GM18505 (cell line): ENCODE results near the gene CDHR2.

Source experiments
- ATAC-seq: cut with Tn5 transposase; IDR thresholded peaks from one replicate; pipeline ENCODE4 v1.9.1; 2021; ENCODE audit not compliant: unreplicated experiment
- POLR2A ChIP-seq: IDR thresholded peaks from 4 replicates; pipeline ENCODE4 v1.6.1; 2011; ENCODE audit warnings: borderline replicate concordance; ENCODE audit not compliant: insufficient read depth, insufficient read length; ENCODE audit errors: extremely low read depth

Gene CDHR2, protein sequence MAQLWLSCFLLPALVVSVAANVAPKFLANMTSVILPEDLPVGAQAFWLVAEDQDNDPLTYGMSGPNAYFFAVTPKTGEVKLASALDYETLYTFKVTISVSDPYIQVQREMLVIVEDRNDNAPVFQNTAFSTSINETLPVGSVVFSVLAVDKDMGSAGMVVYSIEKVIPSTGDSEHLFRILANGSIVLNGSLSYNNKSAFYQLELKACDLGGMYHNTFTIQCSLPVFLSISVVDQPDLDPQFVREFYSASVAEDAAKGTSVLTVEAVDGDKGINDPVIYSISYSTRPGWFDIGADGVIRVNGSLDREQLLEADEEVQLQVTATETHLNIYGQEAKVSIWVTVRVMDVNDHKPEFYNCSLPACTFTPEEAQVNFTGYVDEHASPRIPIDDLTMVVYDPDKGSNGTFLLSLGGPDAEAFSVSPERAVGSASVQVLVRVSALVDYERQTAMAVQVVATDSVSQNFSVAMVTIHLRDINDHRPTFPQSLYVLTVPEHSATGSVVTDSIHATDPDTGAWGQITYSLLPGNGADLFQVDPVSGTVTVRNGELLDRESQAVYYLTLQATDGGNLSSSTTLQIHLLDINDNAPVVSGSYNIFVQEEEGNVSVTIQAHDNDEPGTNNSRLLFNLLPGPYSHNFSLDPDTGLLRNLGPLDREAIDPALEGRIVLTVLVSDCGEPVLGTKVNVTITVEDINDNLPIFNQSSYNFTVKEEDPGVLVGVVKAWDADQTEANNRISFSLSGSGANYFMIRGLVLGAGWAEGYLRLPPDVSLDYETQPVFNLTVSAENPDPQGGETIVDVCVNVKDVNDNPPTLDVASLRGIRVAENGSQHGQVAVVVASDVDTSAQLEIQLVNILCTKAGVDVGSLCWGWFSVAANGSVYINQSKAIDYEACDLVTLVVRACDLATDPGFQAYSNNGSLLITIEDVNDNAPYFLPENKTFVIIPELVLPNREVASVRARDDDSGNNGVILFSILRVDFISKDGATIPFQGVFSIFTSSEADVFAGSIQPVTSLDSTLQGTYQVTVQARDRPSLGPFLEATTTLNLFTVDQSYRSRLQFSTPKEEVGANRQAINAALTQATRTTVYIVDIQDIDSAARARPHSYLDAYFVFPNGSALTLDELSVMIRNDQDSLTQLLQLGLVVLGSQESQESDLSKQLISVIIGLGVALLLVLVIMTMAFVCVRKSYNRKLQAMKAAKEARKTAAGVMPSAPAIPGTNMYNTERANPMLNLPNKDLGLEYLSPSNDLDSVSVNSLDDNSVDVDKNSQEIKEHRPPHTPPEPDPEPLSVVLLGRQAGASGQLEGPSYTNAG (N-terminal part only)

DNA sequence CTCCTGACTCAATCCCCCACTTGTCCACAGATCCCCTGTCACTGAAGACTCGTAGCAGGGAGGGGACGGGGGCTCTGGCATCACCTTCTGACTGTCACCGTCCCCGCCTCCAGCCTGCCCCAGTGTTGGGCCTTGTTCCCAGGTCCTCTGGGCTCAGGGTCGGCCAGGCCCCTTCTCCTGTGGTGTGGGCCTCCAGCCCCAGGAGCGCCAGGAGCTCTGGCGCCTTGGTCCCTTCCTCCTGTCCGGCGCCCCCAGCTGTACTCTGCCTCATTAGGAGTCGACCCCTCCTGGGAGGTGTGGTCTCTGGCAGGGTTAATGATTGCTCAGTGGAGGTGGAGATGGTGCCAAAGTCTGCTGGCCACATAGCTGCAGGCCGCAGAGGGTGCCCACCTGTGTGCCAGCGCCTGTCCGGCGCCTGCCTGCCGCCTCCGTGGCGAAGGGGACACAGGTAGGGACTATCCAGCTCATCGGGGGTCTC, at the start of gene CDHR2:
TSS of gene CDHR2 (plus strand) at position 376 of the 478 bp plus-strand sequence. CDS start 16,011 bp downstream, outside the sequence.
- no peak for ATAC-seq
- TF ChIP-seq POLR2A: no peak

DNA sequence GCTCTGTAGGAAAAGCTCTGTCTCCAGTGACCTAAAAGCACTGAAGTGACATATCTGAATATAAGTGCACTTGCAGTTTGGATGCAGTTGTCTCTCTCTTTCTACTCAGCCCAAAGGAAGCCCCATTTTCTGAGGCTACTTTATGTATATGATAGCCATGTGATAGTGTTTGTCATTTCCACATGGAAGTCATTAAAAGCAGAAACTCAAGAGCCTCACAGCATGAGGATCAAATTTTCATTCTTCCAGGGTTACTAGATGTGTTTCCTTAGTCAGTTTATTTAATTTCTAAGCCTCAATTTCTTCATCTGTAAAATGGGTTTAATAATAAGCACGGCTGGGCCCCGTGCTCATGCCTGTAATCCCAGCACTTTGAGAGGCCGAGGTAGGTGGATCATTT, 48.6 kb upstream of the CDHR2 start:
- TF ChIP-seq POLR2A: no peak
- ATAC-seq: no peak

DNA sequence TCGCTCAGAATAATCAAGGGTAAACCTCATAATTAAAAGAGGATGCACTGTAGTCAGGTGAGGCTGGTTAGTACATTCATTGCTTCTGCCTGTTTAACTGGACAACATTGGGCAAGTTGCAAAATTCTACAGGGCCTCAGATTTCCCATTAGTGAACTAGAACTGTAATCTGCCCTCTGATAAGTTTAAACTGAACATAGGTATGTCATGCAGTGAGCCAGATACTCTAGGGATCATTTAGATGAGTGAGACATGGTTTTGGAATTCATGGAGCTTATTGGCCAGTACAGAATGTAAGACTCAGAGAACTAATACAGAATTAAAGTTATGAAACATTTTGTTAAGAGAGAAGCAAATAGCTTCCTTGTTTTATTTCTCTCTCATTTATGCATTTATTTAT, 47.8 kb upstream of the CDHR2 start:
- ATAC-seq: no peak
- TF ChIP-seq POLR2A: no peak

DNA sequence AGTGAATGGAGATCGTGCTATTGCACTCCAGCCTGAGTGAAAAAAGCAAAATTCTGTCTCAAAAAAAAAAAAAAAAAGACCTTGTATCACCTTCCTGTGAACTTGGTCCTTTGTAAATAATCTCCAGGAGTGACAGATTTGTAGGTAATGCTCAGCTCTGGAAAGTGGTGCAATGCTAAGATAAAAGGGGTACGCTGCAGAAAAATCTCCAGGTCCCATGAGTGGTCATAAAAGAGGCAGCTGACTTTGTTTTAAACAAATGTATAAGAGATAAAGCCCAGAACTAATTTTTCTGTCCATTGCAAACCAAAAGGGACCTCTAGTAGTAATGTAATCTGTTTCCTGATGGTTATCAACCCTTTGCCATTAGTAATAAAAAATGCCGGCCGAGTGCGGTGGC, 45.6 kb upstream of the CDHR2 start:
- ATAC-seq: no peak
- TF ChIP-seq POLR2A: no peak

DNA sequence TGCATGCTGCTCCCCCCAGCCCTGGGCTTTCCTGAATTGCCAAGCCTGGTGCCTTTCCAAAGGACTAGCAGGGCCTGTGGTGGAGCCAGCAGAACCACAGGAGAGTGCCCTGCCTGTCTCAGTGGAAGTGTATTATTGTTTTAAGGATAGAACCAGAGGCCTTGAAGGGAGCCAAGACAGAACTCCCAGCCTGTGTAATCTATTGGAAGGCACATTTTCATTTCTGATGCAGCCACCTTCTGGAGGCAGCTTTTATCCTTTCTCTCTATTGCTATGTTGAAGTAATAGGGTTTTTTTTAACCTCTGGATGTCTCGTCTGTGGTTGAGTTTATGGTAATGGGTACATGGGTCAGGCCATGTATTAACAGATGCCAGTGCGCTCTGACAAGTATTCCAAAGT, 41.2 kb upstream of the CDHR2 start:
- ATAC-seq: no peak
- no peak for TF ChIP-seq POLR2A

DNA sequence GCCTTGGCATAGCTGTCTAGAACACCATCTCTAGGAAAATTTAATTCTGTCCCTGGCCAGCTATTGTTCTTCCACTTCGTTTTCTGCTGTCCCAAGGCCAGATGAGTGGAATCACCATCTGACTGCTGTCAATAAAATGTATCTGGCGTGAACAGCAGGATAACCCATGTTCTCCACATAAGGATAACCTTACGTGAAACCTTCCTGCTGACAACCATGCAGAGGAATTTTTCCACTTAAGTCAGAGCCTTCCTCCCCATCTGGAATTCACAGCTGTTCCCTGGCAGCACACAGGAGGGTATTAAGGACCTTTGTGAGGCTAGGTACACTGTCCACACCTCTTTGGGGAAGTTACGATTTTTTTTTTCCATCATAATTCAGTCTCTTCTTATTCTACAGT, 40.5 kb upstream of the CDHR2 start:
- TF ChIP-seq POLR2A: no peak
- ATAC-seq: no peak

DNA sequence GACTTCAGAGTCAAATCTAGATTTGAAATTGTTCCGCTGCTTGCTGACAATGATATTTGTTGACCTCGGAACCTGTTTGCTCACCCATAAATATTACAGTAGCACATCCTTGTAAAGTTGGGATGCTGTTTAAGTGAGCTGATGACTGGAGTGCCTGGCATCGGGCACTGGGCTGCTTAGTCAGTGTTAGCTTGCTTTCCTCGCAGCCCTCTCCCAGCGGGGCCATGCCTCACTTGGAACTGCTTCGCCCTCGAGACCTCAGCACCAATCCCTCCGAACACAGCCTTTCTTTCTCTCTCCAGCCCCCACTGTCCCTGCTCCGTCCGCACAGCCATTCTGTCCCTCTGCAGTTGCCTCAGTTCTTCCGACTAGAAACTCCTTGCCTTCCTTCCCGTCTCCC, 35.4 kb upstream of the CDHR2 start:
- ATAC-seq: no peak
- no peak for TF ChIP-seq POLR2A

DNA sequence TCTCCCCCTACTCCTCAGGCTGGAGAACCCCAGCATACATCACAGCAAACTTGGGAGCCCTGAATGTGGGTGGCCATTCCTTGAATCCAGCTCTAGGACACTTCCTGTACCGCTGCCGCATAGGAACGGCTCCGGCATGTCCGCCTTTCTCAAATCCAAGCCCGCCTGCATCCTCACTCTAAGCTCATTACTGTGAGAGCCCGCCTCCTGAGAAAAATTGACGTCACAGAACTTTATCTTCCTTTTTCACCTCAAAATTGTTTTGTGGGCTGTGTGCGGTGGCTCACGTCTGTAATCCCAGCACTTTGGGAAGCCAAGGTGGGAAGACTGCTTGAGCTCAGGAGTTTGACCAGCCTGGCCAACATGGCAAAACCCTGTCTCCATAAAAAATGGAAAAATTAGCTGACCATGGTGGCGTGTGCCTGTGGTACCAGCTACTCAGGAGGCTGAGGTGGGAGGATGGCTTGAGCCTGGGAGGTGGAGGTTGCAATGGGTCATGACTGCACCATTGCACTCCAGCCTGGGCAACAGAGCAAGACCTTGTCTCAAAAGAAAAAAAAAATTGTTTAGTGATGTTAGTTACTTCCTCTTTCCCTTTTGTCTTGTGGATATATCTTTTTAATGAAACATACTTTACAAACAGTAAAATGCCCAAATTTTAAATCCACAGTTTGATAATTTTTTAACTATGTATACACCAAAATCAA, 34.7 kb upstream of the CDHR2 start:
- ATAC-seq: no peak
- TF ChIP-seq POLR2A: no peak

DNA sequence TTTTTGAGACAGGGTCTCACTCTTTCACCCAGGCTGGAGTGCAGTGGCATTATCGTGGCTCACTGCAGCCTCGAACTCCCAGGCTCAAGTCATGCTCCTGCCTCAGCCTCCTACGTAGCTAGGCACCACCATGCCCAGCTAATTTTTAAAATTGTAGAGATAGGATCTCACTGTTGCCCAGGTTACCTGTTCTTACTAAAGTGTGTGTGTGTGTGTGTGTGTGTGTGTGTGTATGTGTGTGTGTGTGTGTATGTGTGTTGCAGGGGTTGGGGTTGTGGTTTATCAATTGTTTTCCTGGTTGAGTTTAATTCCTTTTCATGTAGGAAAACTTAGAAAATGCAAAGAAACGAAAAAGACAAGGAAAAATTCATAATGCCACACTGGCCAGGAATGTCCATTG, 33.7 kb upstream of the CDHR2 start:
- no peak for TF ChIP-seq POLR2A
- no peak for ATAC-seq

DNA sequence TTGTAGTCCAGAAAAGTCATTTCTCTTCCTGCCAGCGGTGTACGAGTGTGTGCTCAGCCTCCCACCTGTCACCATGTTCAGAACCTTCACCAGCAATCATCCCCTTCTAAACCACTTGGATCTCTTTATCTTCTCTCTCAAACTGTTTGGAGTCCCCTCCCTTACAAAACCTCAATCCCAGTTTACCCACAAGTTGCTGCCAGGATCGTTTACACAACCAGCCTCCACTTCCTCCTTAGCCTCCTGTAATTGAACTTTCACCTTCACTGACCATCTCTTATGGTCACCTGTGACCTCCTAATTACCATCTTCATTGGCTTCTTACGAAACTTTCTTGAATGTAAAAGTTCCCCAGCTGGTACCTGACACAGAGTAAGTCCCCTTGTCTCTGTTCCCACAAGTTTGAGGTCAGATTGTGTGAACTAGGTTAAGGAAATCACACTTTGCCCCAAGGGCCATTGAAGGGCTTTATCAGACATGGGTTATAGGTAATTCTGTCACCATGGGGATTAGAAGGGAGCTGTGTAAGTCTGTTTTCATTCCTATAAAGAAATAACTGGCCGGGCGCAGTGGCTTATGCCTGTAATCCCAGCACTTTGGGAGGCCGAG, 32.0 kb upstream of the CDHR2 start:
- no peak for TF ChIP-seq POLR2A
- no peak for ATAC-seq

DNA sequence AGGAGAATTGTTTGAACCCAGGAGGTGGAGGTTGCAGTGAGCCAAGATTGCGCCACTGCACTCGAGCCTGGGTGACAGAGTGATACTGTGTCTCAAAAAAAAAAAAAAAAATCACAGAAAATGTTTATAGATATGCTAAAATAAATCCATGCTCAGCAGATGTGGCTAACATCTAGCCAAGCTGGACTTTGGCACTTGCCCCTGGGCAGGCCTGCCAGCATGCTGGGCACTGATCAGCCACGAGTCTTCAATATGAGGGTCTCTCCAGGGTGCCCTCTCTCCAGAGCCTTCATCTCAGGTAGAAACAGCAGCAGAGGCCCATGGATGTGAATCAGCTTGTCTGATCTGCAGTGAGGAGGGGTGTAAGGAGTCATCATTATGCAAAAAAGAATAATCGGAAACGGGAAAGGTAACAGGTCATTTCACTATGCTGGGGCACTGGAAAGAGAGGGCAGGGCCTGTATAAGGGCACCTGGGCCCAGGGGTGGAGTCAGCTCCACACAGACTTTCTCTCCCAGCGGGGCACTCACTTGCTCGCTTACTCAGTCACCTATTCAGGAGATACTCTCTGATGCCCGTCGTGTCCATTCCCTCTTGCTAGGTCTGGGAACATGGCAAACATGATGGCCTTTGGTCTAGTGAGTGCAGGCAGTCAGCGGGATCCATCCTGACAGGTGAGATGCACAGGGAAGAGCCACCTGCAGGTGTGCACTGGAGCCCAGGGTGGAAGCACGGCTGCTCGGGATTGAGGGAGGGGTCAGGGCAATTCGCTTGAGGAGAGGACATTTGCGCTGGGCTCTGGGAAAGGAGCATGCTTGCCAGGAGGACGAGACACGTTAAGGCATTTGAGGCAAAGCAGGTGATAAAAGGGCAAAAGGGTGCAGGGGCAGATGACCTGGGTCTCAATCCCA, 29.1 kb upstream of the CDHR2 start:
- no peak for ATAC-seq
- TF ChIP-seq POLR2A: no peak
